Measurements from ENCODE around the gene TRPV3.
"Not testable (repeated sequence)": the region's sequence is repeated elsewhere in the genome, so short reads cannot be mapped to it uniquely, and the experiment has no call there.

TRPV3 gene

DNA sequence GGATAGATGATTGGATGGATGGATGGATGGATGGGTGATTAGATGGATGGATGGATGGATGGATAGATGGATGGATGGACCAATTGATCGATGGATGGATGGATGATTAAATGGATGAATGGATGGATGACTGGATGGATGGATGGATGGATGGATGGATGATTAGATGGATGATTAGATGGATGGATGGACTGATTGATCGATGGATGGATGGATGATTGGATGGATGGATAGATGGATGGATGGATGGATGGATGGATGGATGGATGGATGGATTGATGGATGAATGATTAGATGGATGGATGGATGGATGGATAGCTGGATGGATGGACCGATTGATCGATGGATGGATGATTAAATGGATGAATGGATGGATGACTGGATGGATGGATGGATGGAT, 38.1 kb downstream of the TRPV3 start:
- not testable (repeated sequence) for DNase-seq

GRCh38 chr17:3514873-3515272, 42.7 kb downstream of the TRPV3 start:
- DNase-seq, result no peak

DNA sequence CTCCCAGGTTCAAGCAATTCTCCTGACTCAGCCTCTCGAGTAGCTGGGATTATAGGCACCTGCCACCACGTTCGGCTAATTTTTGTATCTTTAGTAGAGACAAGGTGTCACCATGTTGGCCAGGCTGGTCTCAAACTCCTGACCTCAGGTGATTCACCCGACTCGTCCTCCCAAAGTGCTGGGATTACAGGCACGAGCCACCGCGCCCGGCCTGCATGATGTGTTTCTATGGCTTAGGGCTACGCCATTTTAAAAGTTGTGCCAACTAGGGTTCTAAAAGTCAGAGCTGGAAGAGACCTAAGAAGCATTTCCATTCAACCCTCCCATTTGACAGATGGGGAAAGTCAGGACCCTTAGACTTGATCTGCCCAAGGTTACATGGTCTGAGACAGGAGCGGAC, 43.4 kb downstream of the TRPV3 start:
- DNase-seq, result not testable (repeated sequence)

DNA sequence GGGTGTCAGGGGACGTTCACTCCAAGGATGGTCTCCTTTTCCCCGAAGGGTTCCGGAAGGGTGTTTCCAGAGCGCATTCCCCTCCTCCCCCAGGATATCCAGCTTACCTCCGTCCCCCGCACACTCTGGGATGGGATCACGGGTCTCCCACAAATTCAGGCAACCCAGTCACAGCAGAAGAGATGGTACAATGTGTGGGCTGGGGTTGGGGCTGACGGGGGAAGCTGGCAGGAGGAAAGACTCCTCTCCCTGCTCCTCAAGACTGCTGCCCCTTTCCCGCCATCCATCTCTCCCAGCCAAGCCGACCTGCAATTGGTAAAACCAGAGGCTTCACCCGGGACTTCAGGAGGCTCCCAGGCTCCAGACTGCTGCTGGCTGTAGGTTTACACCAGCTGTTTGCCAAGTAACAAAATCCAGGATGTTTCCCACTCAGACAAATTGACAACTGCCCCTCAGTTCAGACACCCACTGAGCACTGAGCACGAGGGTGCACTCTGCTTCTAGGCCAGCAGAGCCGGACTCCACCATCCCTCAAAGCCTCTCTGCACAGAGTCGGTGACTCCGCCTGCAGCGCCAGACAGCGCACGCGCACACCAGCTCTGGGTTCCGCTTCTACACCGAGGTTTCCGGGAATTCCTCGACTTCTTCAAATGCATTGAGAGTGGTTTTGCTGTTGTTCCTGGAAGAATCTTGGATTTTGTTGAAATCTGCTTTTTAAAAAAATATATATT, 44.1 kb downstream of the TRPV3 start:
- no peak for DNase-seq

- no peak for DNase-seq
These were observed 45.0 kb downstream of the TRPV3 start for GRCh38 chr17:3512505-3513171.

DNA sequence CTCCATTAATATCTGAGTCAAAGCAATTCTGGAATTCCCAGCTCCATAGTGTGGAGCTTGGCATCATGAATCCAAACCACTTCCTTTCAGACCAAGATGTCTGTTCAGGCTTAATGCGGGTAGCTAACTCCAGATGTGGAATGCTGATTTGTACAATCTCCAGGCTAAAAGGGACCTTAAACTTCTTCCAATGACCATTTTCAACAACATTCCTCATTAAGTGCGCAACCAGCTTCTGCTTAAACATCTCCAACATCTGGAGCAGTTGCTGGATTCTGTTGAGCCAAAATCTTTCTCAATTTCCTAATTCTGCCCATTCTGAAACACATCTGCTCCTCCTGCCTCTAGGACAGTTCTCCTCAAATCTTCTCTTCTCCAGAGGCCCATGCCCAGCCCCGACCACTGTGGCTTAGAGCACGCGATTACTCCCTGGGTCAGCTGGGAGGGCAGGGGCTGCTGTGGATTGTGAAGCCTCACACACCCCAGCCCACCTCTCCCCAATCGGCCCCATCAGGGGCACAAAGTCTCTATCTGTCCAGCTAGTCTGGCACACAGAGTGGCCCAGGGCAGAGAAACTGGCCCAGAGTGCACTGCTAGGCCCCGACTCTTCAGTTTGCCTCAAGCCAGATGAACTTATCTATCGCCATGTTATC, 45.6 kb downstream of the TRPV3 start:
- DNase-seq, result no peak

DNA sequence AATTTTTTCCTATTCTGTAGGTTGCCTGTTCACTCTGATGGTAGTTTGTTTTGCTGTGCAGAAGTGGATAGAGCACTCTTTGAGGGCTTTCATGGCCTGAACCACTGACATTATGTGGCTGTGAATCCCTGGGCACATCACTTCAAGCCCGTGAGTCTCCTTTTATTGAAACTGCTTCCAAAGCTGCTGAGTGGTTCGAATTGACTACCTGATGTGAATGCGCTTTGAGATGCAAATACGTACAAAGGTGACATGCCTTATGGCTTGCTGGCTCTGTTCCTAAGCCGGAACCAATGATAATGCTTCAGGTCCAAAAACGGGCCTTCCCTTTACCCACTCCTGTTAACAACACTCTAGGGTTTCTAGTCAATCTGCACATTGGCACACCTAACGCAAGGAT, 47.5 kb downstream of the TRPV3 start:
- no peak for DNase-seq

GRCh38 chr17:3507869-3508268, 49.7 kb downstream of the TRPV3 start:
- no peak for DNase-seq

GRCh38 chr17:3507071-3507470, 50.5 kb downstream of the TRPV3 start:
- DNase-seq, result no peak

DNA sequence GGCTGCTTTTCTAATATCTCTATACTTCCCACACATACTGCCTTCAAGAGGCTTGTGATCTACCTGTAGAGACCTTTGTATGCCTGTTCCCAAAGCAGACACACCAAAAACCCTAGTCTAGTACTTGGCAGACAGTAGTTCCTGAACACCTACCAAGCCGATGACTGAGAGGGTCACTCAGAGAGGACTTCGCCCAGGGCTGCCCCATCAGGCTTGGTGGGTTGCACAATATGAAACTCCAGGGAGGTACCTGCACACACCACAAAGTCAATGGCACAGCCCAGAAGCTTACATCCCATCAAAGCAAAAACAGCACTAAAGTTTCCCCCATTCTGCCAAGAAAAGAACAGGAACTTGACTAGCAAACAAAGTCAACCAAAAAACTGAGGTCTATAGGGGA, 51.6 kb downstream of the TRPV3 start:
- DNase-seq, result no peak

GRCh38 chr17:3505008-3505407, 52.6 kb downstream of the TRPV3 start:
- DNase-seq, result no peak

DNA sequence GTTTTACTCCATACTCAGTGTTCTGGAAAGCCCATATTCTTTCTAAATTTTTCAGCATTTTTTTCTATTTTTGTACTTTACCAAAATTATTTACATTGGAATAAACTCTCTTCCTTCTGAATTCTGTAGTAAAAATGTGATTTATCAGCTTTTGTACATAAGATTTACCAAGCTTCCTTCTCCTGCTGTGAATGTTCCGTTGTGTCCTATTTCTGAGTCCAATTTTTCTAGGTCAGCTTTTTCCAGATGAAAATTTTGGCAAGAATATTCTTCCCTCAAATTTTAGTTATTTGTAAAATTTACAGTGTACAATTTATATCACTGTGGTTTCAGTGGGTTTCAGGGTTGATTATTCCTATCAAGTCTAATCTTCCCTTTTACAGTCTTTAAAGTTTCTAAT, 54.3 kb downstream of the TRPV3 start:
- DNase-seq, result no peak

DNA sequence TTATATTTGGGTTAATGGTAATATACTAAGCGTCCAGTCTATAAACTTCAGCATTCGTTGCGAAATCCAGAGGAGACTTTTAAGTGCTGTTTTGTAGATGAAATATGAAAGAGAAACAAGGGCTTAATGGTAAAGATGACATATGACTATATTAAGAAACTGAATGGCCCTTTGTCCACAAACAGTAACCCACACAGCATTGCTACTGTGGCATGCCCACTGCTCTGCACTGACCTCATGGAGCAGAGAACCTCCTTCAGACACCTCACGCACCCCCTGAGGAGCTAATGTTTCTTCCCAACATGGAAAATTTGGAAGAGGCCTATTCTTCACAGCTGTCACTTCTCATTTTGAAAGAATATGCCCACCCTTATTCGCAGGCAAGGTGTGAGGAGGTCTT, 55.1 kb downstream of the TRPV3 start:
- DNase-seq, result no peak

- DNase-seq, result no peak
These were observed 56.3 kb downstream of the TRPV3 start for GRCh38 chr17:3501344-3501743.

GRCh38 chr17:3497101-3497500, 60.5 kb downstream of the TRPV3 start:
- no peak for DNase-seq

DNA sequence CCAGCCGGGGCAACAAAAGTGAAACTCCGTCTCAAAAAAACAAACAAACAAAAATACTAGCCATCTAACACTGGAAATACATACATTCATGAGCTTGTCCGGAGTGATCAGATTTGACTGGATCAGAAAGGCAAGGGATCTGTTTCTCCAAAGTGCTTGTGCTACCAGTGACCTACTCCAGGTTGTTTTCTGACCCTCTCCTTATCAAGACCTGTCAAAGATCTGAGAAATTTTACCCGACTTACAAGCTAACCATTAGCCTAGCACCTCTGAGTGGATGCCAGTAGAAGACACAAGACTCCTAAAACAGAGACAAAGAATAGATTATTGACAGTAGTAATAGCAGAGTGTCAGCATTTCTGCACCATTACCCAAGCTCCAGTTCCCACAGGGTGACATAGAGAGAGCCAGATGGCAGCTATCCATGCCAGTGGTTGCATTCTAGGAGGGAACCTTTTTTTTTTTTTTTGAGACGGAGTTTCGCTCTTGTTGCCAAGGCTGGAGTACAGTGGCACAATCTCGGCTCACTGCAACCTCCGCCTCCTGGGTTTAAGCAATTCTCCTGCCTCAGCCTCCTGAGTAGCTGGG, 72.0 kb downstream of the TRPV3 start:
- no peak for DNase-seq

- no peak for DNase-seq
These were observed 74.8 kb downstream of the TRPV3 start for GRCh38 chr17:3482852-3483251.

DNA sequence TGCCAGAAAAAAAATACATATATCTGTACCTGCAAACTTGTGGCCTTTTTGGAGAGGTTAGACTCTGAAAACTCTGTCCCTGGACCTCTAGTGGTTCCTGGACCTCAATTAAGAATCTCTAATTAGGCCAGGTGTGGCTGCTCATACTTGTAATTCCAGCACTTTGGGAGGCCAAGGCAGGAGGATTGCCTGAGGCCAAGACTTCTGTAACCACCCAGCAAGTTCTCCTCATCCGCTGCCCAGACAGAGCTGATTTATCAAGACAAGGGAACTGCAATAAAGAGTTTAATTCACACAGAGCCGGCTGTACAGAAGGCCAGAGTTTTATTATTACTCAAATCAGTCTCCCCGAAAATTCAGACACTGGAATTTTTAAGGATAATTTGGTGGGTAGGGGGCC, 77.6 kb downstream of the TRPV3 start:
- no peak for DNase-seq

DNA sequence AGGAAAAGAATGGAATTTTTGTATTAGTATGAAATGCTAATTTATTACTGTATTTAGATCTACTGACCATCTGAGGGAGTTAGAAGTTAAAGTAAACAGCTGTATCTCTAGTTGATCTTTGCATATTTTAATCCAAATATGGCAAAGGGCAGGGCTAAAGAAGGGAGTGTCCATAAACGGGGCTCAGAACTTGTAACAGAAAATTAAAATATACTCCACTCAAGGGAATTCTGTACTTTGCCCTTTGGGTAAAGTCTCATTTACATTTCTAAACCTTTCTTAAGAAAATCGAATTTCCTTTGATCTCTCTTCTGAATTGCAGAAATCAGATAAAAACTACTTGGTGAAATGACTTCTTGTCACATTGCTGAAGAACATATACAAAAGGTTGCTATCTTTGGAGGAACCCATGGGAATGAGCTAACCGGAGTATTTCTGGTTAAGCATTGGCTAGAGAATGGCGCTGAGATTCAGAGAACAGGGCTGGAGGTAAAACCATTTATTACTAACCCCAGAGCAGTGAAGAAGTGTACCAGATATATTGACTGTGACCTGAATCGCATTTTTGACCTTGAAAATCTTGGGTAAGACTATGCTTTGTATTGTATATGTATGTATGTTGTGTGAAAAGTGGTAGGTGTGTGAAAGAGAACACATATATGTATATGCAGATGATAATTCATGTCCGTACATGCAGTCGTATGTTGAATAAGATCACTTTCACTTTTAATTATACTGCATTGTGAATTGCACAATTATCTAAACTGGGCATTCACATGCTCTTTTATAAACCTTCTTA, 81.6 kb downstream of the TRPV3 start, which contains the start of gene ASPA:
Gene ASPA (plus strand): TSS at position 186 of the 799 bp plus-strand sequence. CDS start 163 bp downstream, at position 349.
- no peak for DNase-seq

DNA sequence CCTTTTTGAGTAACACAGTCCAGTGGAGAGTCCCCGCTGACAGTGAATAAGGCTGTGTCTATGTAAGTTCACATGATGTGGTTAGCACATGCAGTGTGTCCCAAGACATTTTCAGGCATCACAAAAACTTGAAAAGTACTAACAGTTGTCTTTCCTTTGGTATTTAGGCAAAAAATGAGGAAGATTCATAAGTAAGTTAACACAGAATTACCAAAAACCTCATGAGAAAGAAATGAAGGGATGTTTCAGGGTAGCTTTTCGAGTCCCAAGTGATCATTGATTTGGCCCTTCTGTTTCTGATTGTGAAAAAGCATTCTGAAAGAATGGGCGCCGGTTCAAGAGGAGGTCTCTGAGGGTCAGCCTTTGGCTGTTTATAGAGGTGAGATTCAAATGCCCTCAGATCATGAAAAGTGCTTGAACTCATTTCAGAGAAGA, 82.3 kb downstream of the TRPV3 start:
- DNase-seq, result no peak

GRCh38 chr17:3474212-3474611, 83.4 kb downstream of the TRPV3 start:
- no peak for DNase-seq

GRCh38 chr17:3472137-3472536, 85.5 kb downstream of the TRPV3 start:
- DNase-seq, result no peak

DNA sequence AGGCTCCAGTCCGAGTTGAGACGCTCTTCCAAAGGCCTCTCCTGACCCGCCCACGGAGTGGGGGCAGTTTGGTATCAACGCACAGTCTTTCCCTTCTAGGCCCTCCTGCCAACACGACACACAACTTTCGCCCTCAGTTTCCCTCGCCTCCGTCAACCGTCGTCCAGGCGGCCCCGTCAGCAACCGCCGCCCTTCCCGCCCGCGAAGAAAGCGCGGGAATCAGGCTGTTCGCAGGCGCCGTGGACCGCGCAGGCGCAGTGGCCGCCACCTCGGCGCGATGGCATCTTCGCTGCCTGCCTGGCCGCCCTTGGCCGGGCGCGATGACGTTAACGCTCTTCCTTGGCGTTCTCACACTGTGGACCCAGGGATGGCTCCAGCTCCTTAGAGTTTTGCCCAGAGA, 86.0 kb downstream of the TRPV3 start, which contains the start of gene SPATA22:
Gene SPATA22 (minus strand): TSS at position 221 of the 400 bp plus-strand sequence. CDS start 2,494 bp downstream, outside the sequence.
- DNase-seq, result no peak
